SKM-1 (cell line): ENCODE results near the gene YWHAG.
"Not testable (repeated sequence)": the region's sequence is repeated elsewhere in the genome, so short reads cannot be mapped to it uniquely, and the experiment has no call there.

Experiments
- DNase-seq: peaks from one replicate; lab custom pipeline; 2025; ENCODE audit not compliant: unreplicated experiment; lab: John Stamatoyannopoulos, UW

The YWHAG gene

DNA sequence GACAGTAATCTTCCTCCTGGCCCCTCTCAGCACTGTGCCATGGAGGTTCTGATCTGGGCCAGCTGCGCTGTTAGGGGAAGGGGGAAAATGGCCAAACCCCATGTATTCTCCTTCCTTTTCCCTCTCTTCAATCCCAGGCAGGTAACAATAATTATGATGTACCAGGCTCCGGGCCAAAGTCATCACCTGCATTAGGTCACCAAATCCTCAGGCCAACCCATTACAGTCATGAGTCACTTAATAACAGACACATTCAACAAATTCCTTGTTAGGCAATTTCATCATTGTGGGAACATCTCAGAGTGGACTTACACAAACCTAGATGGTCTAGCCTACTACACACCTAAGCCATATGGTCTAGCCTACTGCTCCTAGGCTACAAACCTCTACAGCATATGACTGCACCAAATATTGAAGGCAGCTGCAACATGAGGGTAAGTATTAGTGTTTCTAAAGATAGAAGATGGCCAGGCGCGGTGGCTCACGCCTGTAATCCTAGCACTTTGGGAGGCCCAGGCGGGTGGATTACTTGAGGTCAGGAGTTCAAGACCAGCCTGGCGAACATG lies 58.5 kb downstream of the YWHAG start:
- DNase-seq: no peak

- DNase-seq: no peak
Measured at GRCh38 chr7:76296743-76297740, 61.7 kb downstream of the YWHAG start.

GRCh38 chr7:76294344-76295024 lies 64.3 kb downstream of the YWHAG start:
- no peak for DNase-seq

DNA sequence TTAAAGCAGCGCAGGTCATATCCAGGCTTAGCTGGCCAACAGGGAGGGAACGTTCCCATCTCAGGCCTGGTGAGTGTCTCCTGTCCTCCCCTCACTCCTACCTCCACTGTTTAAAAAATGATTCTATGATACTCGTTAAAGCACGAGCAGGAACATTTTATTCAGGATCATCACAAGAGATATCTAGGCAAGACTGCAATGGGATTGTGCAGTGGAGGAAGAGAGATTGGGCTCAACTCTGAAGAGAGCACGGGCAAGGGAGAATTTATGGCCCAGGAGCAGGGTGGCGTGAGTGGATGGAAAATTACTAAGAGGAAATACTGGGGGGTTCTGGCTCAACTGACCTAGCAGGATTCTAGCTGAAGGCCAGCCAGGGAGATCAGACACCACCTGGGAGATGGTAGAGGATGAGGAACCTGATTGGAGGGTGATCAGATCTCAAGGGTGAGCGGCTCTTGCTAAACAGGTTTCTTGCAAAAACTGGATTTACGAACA lies 65.3 kb downstream of the YWHAG start:
- no peak for DNase-seq

DNA sequence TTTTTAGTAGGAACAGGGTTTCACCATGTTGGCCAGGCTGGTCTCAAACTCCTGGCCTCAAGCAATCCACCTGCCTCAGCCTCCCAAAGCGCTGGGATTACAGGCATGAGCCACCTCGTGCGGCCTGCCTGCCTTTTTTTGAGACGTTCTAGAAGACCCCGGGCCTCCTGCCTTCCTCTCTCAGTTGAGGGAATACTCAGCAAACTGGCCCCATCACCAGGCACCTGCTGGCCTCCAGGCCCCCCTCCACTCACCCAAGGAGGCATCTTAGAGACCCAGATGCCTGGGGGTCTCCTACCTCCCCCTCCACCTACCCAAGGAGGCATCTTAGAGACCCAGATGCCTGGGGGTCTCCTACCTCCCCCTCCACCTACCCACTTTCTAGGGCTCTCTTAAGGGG lies 65.9 kb downstream of the YWHAG start:
- DNase-seq: not testable (repeated sequence)

- DNase-seq: peak; percentile 46
Measured at GRCh38 chr7:76292213-76292573, 66.6 kb downstream of the YWHAG start.

DNA sequence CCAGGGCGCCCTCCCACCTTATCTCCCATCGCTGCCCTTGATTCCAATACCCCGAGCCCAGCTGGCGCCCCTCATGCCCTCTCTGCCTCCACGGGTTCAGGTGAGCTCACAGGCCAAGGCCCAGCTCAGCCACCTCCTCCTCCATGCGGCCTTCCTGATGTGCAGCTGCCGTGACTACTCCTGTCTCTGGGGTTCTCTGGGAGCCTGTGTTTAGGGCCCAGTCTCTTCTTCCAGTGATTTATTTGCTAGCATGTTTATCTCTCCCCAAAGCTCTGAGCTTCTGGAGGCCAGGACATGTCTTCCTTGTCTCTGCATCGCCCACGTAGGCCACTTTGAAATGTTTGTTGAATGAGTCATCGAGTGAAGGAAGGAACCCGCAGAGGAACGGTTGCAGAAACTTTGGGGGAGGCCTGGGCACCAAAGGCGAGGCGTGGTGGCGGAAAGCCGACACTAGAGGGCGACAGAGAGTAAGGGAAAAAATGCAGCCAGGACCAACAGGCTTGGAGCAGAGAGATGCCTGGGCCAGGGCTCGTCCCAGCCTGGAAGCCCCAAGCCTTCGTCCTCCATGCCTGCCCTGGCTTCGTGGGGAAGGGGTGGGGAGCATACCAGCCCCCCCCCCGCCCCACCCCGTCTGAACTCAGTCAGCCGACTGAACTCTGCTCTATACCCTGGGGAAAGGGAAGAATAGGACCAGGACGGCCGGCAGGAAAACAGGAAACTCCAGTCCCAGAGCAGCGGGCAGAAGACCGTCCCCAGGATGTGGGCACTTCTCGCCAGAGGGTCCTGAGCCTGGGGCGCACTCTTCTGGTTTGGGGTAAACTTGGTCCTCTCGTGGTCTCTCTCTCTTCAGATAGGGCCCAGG lies 67.2 kb downstream of the YWHAG start:
- peak; percentile 91 for DNase-seq

DNA sequence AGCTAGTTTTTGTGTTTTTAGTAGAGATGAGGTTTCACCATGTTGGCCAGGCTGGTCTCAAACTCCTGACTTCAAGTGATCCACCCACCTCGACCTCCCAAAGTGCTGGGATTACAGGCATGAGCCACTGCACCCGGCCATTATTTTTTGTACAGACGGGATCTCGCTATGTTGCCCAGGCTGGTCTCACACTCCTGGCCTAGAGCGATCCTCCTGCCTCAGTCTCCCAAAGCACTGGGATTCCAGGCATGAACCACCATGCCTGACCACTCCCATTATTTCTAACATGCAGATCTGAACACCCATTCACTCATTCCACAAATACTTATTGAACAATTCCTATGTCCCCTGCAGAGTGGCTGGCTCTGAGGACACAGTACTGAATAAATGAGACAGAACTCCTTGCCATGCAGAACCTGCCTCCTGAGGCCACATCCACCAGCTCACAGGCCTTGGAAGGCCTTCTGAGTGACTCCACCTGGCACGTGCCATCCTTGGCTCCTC lies 67.9 kb downstream of the YWHAG start:
- not testable (repeated sequence) for DNase-seq

GRCh38 chr7:76286842-76287403 lies 71.9 kb downstream of the YWHAG start:
- DNase-seq: no peak

DNA sequence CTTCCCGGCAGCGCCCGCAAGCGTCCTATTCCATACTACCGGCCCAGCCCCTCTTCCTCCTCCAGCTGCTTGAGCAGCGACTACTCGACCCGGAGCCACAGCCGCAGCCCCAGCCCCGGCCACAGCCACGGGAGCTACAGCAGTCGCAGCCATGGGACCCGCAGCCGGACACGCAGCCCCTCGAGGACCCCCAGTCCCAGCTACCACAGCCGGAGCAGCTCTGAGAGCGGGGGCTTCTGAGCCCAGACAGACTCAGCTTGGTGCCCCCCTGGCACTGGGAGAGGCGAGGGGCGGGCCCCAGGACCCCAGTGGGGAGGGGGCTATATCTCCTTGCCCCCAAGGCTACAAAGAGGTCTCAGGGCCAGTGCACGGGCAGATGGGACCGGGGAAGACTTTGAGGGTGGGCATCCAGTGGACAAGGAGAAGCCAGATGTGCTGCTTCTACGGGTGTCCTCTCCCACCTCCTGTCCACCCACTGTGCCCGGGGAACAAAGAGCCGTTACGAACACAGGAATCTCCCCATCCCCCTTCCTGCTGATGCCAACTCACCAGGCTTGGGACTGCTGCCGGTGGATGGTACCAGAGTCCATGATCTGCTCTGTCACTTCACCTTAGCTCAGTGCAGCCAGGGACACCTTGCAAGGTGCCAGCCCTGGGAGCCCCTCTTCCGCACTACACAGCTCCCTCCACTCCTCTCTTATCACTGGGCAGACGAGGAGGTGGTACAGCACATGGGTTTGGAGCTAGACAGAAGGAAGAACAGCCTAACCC lies 73.0 kb downstream of the YWHAG start:
- no peak for DNase-seq

DNA sequence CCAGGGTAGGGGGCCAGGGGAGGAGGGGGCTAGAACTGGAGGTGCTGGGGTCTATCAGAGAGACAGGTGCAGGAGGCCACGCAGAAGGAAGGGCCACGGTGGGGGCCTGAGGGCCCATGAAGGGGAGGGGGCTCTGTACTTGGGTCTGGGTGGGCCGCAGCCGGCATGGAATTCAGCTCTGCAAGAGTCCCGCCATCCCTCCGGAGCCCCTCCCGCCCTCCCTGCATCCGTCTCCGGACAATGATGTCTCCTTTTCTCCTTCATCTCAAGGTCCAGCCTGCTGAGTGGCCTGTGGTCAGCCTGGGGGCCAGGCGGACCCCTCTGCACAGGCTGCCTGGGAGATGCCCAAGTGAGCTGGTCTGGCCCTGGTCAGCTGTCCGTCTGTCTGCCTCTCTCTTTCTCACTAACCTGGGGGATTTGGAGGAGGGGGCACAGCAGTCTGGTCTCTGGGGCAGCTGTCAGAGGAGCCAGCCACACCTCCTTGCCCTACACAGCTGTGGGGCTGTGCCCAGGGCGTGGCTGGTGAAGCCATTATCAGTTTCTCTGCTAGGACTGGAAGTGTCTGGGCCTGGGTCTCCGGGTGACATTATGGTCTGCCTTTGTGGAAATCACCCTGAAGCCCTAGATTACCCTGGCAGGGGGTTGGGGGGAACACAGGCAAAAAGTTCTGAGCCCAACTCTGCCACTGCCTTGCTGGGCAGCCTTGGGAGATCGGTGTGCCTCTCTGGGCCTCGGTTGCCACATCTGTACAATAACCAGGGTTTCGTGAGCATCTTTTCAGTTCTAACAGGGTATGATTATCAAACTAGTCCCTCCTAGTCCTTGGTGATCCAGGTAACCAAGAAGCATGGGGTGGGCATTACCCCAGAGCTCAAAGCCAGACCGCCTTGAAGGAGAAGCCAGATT lies 75.3 kb downstream of the YWHAG start:
- no peak for DNase-seq

- DNase-seq: no peak
Measured at GRCh38 chr7:76282344-76283253, 76.2 kb downstream of the YWHAG start.

GRCh38 chr7:76281706-76282343 lies 77.0 kb downstream of the YWHAG start:
- DNase-seq: no peak

GRCh38 chr7:76281006-76281705 lies 77.6 kb downstream of the YWHAG start:
- DNase-seq: no peak

- DNase-seq: no peak
Measured at GRCh38 chr7:76280408-76280807, 78.4 kb downstream of the YWHAG start.

DNA sequence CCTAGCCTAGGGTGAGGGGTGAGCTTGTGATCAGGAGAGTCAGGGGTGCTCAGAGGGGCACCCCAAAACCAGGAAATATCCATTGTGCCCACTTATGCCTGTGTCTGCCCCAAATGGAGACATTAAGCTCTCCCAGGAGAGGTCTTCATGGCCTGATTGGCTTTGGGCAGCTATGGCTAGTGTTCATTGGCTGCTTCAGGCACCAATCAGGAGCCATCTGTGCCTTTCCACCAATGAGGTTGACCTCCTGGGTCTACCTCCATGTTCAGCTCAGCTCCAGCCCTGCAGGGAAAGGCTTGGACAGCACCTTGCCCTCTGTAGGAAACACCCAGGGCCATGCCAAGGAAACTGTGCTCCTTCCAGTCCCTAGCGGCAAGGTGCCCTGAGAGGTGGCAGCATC lies 80.3 kb downstream of the YWHAG start:
- no peak for DNase-seq
